ENCODE results near the gene UNC93A.
"Not testable (repeated sequence)": the region's sequence is repeated elsewhere in the genome, so short reads cannot be mapped to it uniquely, and the experiment has no call there.

UNC93A gene

GRCh38 chr6:167294651-167295494, 3.8 kb downstream of the UNC93A start:
- DNase-seq = no peak

GRCh38 chr6:167295495-167296292, 4.6 kb downstream of the UNC93A start:
- DNase-seq = no peak

- no peak for DNase-seq
These were observed 5.2 kb downstream of the UNC93A start for GRCh38 chr6:167296293-167296690.

GRCh38 chr6:167296902-167297301, 5.8 kb downstream of the UNC93A start:
- DNase-seq = no peak

GRCh38 chr6:167298127-167298526, 7.0 kb downstream of the UNC93A start:
- no peak for DNase-seq

- DNase-seq = no peak
These were observed 8.7 kb downstream of the UNC93A start for GRCh38 chr6:167299641-167300308.

- no peak for DNase-seq
These were observed 10.0 kb downstream of the UNC93A start for GRCh38 chr6:167300902-167301777.

GRCh38 chr6:167302074-167302473, 11.0 kb downstream of the UNC93A start:
- no peak for DNase-seq

- no peak for DNase-seq
These were observed 11.7 kb downstream of the UNC93A start for GRCh38 chr6:167302796-167303195.

GRCh38 chr6:167303675-167304625, 12.8 kb downstream of the UNC93A start:
- DNase-seq = no peak

GRCh38 chr6:167304912-167305311, 13.8 kb downstream of the UNC93A start:
- no peak for DNase-seq

- no peak for DNase-seq
These were observed 14.7 kb downstream of the UNC93A start for GRCh38 chr6:167305796-167306195.

GRCh38 chr6:167306401-167306998, 15.4 kb downstream of the UNC93A start:
- DNase-seq = no peak

GRCh38 chr6:167307342-167307955, 16.3 kb downstream of the UNC93A start:
- no peak for DNase-seq

- DNase-seq = no peak
These were observed 17.1 kb downstream of the UNC93A start for GRCh38 chr6:167308207-167308606.

- not testable (repeated sequence) for DNase-seq
These were observed 18.5 kb downstream of the UNC93A start for GRCh38 chr6:167309355-167310192.

- DNase-seq = no peak
These were observed 20.2 kb downstream of the UNC93A start for GRCh38 chr6:167311286-167311685.

- not testable (repeated sequence) for DNase-seq
These were observed 20.6 kb downstream of the UNC93A start for GRCh38 chr6:167311691-167312090.

- DNase-seq = no peak
These were observed 23.2 kb downstream of the UNC93A start for GRCh38 chr6:167314180-167314821.

Data from KG1 (cell line).